Chondrocyte (in vitro differentiated cells): ENCODE data around the gene METTL4. TPM values are rescaled to one million over a fixed set of nuclear protein-coding genes. Genes with fewer than 3 reads are reported as not detected.

ENCODE experiments used
- DNase-seq: peaks from one replicate; pipeline ENCODE4 v3.0.0; 2021; ENCODE audit warnings: mixed read lengths, low spot score
- H3K27ac Mint-ChIP-seq: one replicate; pipeline ENCODE4 v1.8.0; 2021; ENCODE audit warnings: mild to moderate bottlenecking, moderate library complexity, mixed read lengths; ENCODE audit not compliant: unreplicated experiment
- H3K27me3 Mint-ChIP-seq: 2 replicates; pipeline ENCODE4 v1.8.0; 2021; ENCODE audit warnings: low read depth, mixed read lengths
- H3K36me3 Mint-ChIP-seq: 2 replicates; pipeline ENCODE4 v1.8.0; 2021; ENCODE audit warnings: low read depth, mixed read lengths
- H3K4me1 Mint-ChIP-seq: 2 replicates; pipeline ENCODE4 v1.8.0; 2021; ENCODE audit warnings: low read depth, mild to moderate bottlenecking, mixed read lengths
- H3K4me3 Mint-ChIP-seq: one replicate; pipeline ENCODE4 v1.8.0; 2021; ENCODE audit warnings: mild to moderate bottlenecking, moderate library complexity, mixed read lengths; ENCODE audit not compliant: unreplicated experiment
- H3K9me3 Mint-ChIP-seq: 2 replicates; pipeline ENCODE4 v1.8.0; 2021; ENCODE audit warnings: low read depth, mixed read lengths
- CTCF ChIP-seq: fragments of 200-600 bp; sonication (generic); IDR thresholded peaks from 2 replicates; pipeline ENCODE4 v1.5.0; 2021; ENCODE audit warnings: antibody characterized with exemption, mild to moderate bottlenecking, moderate library complexity
- long read RNA-seq: library from polyadenylated mRNA; stranded (forward); transcript quantifications from one replicate; pipeline ENCODE4 v2.0.0, GENCODE V29; 2021
- total RNA-seq: library from RNA; stranded (reverse); gene quantifications from 3 replicates; pipeline ENCODE4 v1.2.1, GENCODE V29; 2021

Gene METTL4
- 6.5 to 9.3 TPM (median 7.6 TPM) in 3 replicates for total RNA-seq
- long read RNA-seq, transcript METTL4-203 (9 exons, 2,742 nt): major isoform, 12 of 15 reads
- long read RNA-seq, partial matches to known transcripts: 2 of 15 reads
- long read RNA-seq, other reads (novel, unspliced or antisense): 1 of 15 reads

GRCh38 chr18:2571200-2572170 lies at the start of gene METTL4, which contains the start of gene NDC80:
TSS of gene METTL4 (minus strand) at chr18:2571505. CDS start at chr18:2567216, 4,289 bp downstream.
TSS of gene NDC80 (plus strand) at chr18:2571557. CDS start at chr18:2572986, 1,429 bp downstream.
- peak; percentile 92 for DNase-seq
- peaks cover 3% of the 10 kb centered on the region for H3K36me3 Mint-ChIP-seq
- H3K4me3 Mint-ChIP-seq: peak within 1 kb of the TSS; percentile 97
- TF ChIP-seq CTCF: peak; percentile 6
- H3K9me3 Mint-ChIP-seq: no peaks in the 10 kb centered on the region
- peaks cover 38% of the 10 kb centered on the region for H3K4me1 Mint-ChIP-seq
- no peaks in the 10 kb centered on the region for H3K27me3 Mint-ChIP-seq
- peak within 1 kb of the TSS; percentile 99 for H3K27ac Mint-ChIP-seq

DNA sequence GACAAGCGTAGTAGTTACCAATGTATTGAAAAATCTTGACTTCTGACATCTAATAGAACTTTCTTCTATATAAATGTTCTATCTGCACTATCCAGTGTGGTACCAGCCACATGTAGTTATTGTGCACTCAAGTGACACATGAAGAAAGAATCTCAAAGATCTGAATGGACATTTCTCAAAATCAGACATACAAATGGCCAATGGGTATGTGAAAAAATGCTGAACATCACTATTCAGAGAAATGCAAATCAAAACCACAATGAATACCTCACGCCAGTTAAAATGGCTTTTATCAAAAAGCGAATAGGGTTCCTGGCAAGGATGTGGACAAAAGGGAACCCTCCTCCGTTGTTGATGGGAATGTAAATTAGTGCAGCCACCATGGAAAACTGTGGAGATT lies 46.7 kb upstream of the METTL4 start:
- DNase-seq: no peak
- Mint-ChIP-seq H3K27me3 (no peaks in the 10 kb centered on the region), H3K27ac (no peak overlapping the region), H3K4me1 (peaks cover 10% of the 10 kb centered on the region), H3K9me3 (peaks cover 3% of the 10 kb centered on the region), H3K4me3 (no peak overlapping the region), H3K36me3 (peaks cover 2% of the 10 kb centered on the region)
- no peak for TF ChIP-seq CTCF

GRCh38 chr18:2617401-2617998 lies 46.2 kb upstream of the METTL4 start:
- Mint-ChIP-seq H3K27me3 (no peaks in the 10 kb centered on the region), H3K4me1 (peaks cover 10% of the 10 kb centered on the region), H3K9me3 (peaks cover 3% of the 10 kb centered on the region), H3K36me3 (peaks cover 2% of the 10 kb centered on the region), H3K27ac (no peak overlapping the region), H3K4me3 (no peak overlapping the region)
- no peak for TF ChIP-seq CTCF
- DNase-seq: no peak

DNA sequence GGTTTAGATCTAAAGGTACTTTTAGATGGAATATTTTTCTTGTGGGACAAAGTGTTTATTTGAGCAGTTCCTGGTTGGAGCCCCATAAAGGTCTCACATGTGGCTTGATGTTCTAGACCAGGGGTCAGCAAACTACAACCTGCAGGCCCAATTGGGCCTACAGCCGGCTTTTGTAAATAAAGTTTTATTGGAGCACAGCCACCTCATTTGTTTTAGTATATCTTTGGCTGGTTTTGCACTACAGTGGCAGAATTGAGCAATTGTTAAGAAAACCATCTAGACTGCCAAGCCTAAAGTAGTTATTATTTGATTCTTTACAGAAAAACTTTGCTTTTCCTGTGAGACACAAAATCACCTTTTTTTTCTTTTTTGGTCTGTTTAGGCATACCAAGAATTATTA lies 41.7 kb upstream of the METTL4 start:
- TF ChIP-seq CTCF: no peak
- Mint-ChIP-seq H3K27me3 (no peaks in the 10 kb centered on the region), H3K36me3 (peaks cover 5% of the 10 kb centered on the region), H3K4me1 (peaks cover 8% of the 10 kb centered on the region), H3K27ac (no peak overlapping the region), H3K9me3 (peaks cover 3% of the 10 kb centered on the region), H3K4me3 (no peak overlapping the region)
- DNase-seq: no peak

GRCh38 chr18:2610549-2610948 lies 39.2 kb upstream of the METTL4 start:
- no peak for TF ChIP-seq CTCF
- Mint-ChIP-seq H3K9me3 (peaks cover 3% of the 10 kb centered on the region), H3K4me1 (peaks cover 10% of the 10 kb centered on the region), H3K36me3 (peaks cover 5% of the 10 kb centered on the region), H3K27ac (no peak overlapping the region), H3K27me3 (no peaks in the 10 kb centered on the region), H3K4me3 (no peak overlapping the region)
- DNase-seq: no peak
